Chondrocyte (in vitro differentiated cells): ENCODE measurements around the gene PKMYT1. TPM values are rescaled to one million over a fixed set of nuclear protein-coding genes. Genes with fewer than 3 reads are reported as not detected.
A peak's percentile ranks its signal among the peaks of the same experiment; 100 is the strongest.

Experiments used
- DNase-seq: peaks from one replicate; pipeline ENCODE4 v3.0.0; 2021; ENCODE audit warnings: mixed read lengths, low spot score
- H3K27ac Mint-ChIP-seq: one replicate; pipeline ENCODE4 v1.8.0; 2021; ENCODE audit warnings: mild to moderate bottlenecking, moderate library complexity, mixed read lengths; ENCODE audit not compliant: unreplicated experiment
- H3K27me3 Mint-ChIP-seq: 2 replicates; pipeline ENCODE4 v1.8.0; 2021; ENCODE audit warnings: low read depth, mixed read lengths
- H3K36me3 Mint-ChIP-seq: 2 replicates; pipeline ENCODE4 v1.8.0; 2021; ENCODE audit warnings: low read depth, mixed read lengths
- H3K4me1 Mint-ChIP-seq: 2 replicates; pipeline ENCODE4 v1.8.0; 2021; ENCODE audit warnings: low read depth, mild to moderate bottlenecking, mixed read lengths
- H3K4me3 Mint-ChIP-seq: one replicate; pipeline ENCODE4 v1.8.0; 2021; ENCODE audit warnings: mild to moderate bottlenecking, moderate library complexity, mixed read lengths; ENCODE audit not compliant: unreplicated experiment
- H3K9me3 Mint-ChIP-seq: 2 replicates; pipeline ENCODE4 v1.8.0; 2021; ENCODE audit warnings: low read depth, mixed read lengths
- long read RNA-seq: library from polyadenylated mRNA; stranded (forward); transcript quantifications from one replicate; pipeline ENCODE4 v2.0.0, GENCODE V29; 2021
- total RNA-seq: library from RNA; stranded (reverse); gene quantifications from 3 replicates; pipeline ENCODE4 v1.2.1, GENCODE V29; 2021
- TF ChIP-seq, protein P1 (sequence below): fragments of 200-600 bp; sonication (generic); IDR thresholded peaks from 2 replicates; pipeline ENCODE4 v1.5.0; 2021; ENCODE audit warnings: antibody characterized with exemption, mild to moderate bottlenecking, moderate library complexity

The PKMYT1 gene
- 6.2 to 23.2 TPM (median 7.2 TPM) in 3 replicates for total RNA-seq
- long read RNA-seq, transcript PKMYT1-201 (9 exons, 2,171 nt), result major isoform, 14 of 18 reads
- long read RNA-seq, partial matches to known transcripts, result 1 of 18 reads
- long read RNA-seq, other reads (novel, unspliced or antisense), result 2 of 18 reads

DNA sequence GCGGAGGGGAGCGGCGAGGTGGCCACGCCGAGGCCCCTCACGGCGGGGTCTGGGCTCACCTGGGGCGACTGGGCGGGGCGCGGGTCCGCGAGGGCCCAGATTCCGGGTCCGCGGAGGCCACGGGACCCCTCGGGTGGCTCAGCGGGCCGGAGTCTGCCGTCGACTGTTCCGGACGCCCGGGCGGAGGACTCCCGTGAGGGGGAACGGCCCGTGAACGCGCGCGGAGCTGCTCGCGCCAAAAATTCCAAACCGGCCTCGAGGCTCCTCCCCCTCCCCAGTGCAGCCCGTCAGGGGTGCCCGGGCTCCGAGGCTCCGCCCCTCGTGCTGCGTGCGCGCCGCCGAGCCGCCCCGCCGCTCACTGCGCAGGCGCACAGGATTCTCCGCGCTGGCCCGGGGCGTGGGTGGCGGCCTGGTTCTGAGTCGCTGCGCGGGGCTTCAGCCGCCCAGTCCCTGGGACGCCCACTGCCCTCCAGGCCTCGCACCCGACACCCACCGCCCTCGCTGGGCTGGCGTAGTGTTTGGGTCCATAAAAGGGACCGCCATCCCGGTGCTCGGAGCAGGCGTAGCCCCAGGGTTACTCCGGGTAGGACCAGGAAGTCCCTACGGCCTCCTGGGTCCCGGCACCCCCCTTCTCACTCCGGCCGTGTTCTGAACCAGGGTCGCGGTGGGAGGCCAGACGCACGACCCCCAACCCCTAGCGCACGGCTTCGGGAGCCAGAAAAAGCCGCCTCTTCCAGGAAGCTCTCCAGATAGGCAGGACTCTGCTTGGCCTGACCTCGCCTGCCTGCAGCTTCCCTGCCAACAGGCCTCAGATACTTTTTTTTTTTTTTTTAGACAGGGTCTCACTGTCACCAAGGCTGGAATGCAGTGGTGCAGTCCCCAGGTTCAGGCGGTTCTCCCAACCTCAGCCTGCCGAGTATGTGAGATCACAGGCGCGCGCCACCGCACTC lies at the start of gene PKMYT1:
PKMYT1 (minus strand) TSS at position 220 of the 950 bp plus-strand sequence. CDS start 789 bp downstream, outside the sequence.
- Mint-ChIP-seq H3K4me3 (peak within 1 kb of the TSS; percentile 72), H3K4me1 (peaks cover 20% of the 10 kb centered on the region), H3K27ac (peak within 1 kb of the TSS; percentile 76), H3K27me3 (no peaks in the 10 kb centered on the region), H3K36me3 (no peaks in the 10 kb centered on the region), H3K9me3 (no peaks in the 10 kb centered on the region)
- DNase-seq, result no peak
- TF ChIP-seq, protein P1, sequence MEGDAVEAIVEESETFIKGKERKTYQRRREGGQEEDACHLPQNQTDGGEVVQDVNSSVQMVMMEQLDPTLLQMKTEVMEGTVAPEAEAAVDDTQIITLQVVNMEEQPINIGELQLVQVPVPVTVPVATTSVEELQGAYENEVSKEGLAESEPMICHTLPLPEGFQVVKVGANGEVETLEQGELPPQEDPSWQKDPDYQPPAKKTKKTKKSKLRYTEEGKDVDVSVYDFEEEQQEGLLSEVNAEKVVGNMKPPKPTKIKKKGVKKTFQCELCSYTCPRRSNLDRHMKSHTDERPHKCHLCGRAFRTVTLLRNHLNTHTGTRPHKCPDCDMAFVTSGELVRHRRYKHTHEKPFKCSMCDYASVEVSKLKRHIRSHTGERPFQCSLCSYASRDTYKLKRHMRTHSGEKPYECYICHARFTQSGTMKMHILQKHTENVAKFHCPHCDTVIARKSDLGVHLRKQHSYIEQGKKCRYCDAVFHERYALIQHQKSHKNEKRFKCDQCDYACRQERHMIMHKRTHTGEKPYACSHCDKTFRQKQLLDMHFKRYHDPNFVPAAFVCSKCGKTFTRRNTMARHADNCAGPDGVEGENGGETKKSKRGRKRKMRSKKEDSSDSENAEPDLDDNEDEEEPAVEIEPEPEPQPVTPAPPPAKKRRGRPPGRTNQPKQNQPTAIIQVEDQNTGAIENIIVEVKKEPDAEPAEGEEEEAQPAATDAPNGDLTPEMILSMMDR, result no peak

- no peaks in the 10 kb centered on the region for H3K4me1 Mint-ChIP-seq
- H3K4me3 Mint-ChIP-seq, result no peak overlapping the region
- no peak overlapping the region for H3K27ac Mint-ChIP-seq
- peaks cover 8% of the 10 kb centered on the region for H3K36me3 Mint-ChIP-seq
- peaks cover 20% of the 10 kb centered on the region for H3K27me3 Mint-ChIP-seq
- no peaks in the 10 kb centered on the region for H3K9me3 Mint-ChIP-seq
- DNase-seq, result no peak
- TF ChIP-seq, protein P1, result no peak
Measured at GRCh38 chr16:3029491-3030221, 49.4 kb upstream of the PKMYT1 start.

- Mint-ChIP-seq H3K4me3 (no peak overlapping the region), H3K27me3 (peaks cover 16% of the 10 kb centered on the region), H3K36me3 (peaks cover 11% of the 10 kb centered on the region), H3K9me3 (no peaks in the 10 kb centered on the region), H3K27ac (no peak overlapping the region), H3K4me1 (peaks cover 5% of the 10 kb centered on the region)
- TF ChIP-seq, protein P1, result no peak
- no peak for DNase-seq
Measured at GRCh38 chr16:3028716-3029319, 48.6 kb upstream of the PKMYT1 start.

- no peak overlapping the region for H3K27ac Mint-ChIP-seq
- no peak overlapping the region for H3K4me3 Mint-ChIP-seq
- no peaks in the 10 kb centered on the region for H3K9me3 Mint-ChIP-seq
- H3K36me3 Mint-ChIP-seq, result peaks cover 11% of the 10 kb centered on the region
- H3K4me1 Mint-ChIP-seq, result peaks cover 9% of the 10 kb centered on the region
- TF ChIP-seq, protein P1, result peak; percentile 85
- DNase-seq, result peak; percentile 80
- H3K27me3 Mint-ChIP-seq, result peaks cover 9% of the 10 kb centered on the region
Measured at GRCh38 chr16:3027983-3028715, 47.9 kb upstream of the PKMYT1 start.
